ENCODE results near the gene ACADS. TPM values are rescaled to one million over a fixed set of nuclear protein-coding genes. Genes with fewer than 3 reads are reported as not detected.

The ACADS gene
- total RNA-seq, 1 experiment from 2014 or later, result 15.9 TPM

GRCh38 chr12:120759591-120760348, 34.1 kb downstream of the ACADS start:
- intact Hi-C loops (cut with micrococcal nuclease; ENCODE audit: unreplicated experiment) (loop anchor here (10.0 kb wide), 1 partner anchor 215 kb away; the partner anchor contains the start of gene HNF1A), in situ Hi-C loops (cut with HindIII; ENCODE audit: low pct_unique_long_range_greater_than_20kb, low sequenced_read_pairs) (no loop called here)
- Histone ChIP-seq H3K36me3 (ENCODE audit: control insufficient read depth, insufficient read depth, low read length) (no peaks in the 10 kb centered on the region; the same call in 1 of the 2 replicates), H3K27me3 (ENCODE audit: control insufficient read depth, insufficient read depth, low read length) (no peaks in the 10 kb centered on the region), H3K9me3 (ENCODE audit: control insufficient read depth, insufficient read depth, low read depth, low read length) (no peaks in the 10 kb centered on the region), H3K4me3 (ENCODE audit: low read depth in 2 of 2, low read length in 2 of 2) (no peak overlapping the region), H3K4me1 (ENCODE audit: control insufficient read depth, insufficient read depth, low read length) (no peaks in the 10 kb centered on the region), H3K27ac (ENCODE audit: low read length) (no peak overlapping the region)
- BruUV-seq (replicated peaks), result no TSS peak
- ATAC-seq (no peak), DNase-seq (ENCODE audit: low read depth, low spot score) (no peak)
- ChIA-PET CTCF (no interaction called here), POLR2A (interaction anchor here (0.7 kb wide), 1 partner anchor 189 kb away, joined by 3 read pairs; no protein-coding TSS in a partner anchor)
- TF ChIP-seq REST (IDR thresholded peaks at IDR 0.05; ENCODE audit: insufficient read depth in 1 of 2, low read depth in 2 of 2, low read length in 1 of 2), result no peak
- TF ChIP-seq TCF7L2 (IDR thresholded peaks at IDR 0.05; ENCODE audit: low read depth, low read length), result no peak
- no peak for TF ChIP-seq POLR2AphosphoS5 (IDR thresholded peaks at IDR 0.05; ENCODE audit: low read depth, low read length)
- TF ChIP-seq CTCF (IDR thresholded peaks at IDR 0.05), result no peak
- TF ChIP-seq SIN3A (IDR thresholded peaks at IDR 0.05; ENCODE audit: borderline replicate concordance, insufficient read depth, low read depth, low read length), result no peak

GRCh38 chr12:120760349-120761254, 35.0 kb downstream of the ACADS start:
- no peak overlapping the region for H3K27ac ChIP-seq (ENCODE audit: low read length)
- no TSS peak for BruUV-seq (replicated peaks)
- CTCF ChIA-PET, result interaction anchor here (0.6 kb wide), 1 partner anchor 366 kb away, joined by 9 read pairs; no protein-coding TSS in a partner anchor
- DNase-seq (ENCODE audit: low read depth, low spot score), result no peak
- TF ChIP-seq TCF7L2 (IDR thresholded peaks at IDR 0.05; ENCODE audit: low read depth, low read length) (no peak), REST (IDR thresholded peaks at IDR 0.05; ENCODE audit: insufficient read depth in 1 of 2, low read depth in 2 of 2, low read length in 1 of 2) (no peak)
- no peaks in the 10 kb centered on the region for H3K9me3 ChIP-seq (ENCODE audit: control insufficient read depth, insufficient read depth, low read depth, low read length)
- no peak for ATAC-seq
- H3K4me3 ChIP-seq (ENCODE audit: low read depth in 2 of 2, low read length in 2 of 2), result no peak overlapping the region
- no peaks in the 10 kb centered on the region; the same call in 1 of the 2 replicates for H3K36me3 ChIP-seq (ENCODE audit: control insufficient read depth, insufficient read depth, low read length)
- no peaks in the 10 kb centered on the region for H3K27me3 ChIP-seq (ENCODE audit: control insufficient read depth, insufficient read depth, low read length)
- POLR2A ChIA-PET, result interaction anchor here (0.5 to 0.7 kb wide), 2 partner anchors 18 to 188 kb away, joined by 3 read pairs; no protein-coding TSS in a partner anchor
- H3K4me1 ChIP-seq (ENCODE audit: control insufficient read depth, insufficient read depth, low read length), result no peaks in the 10 kb centered on the region
- in situ Hi-C loops (cut with HindIII; ENCODE audit: low pct_unique_long_range_greater_than_20kb, low sequenced_read_pairs) (no loop called here), intact Hi-C loops (cut with micrococcal nuclease; ENCODE audit: unreplicated experiment) (no loop called here)
